ENCODE data around the gene C2CD3. TPM values are rescaled to one million over a fixed set of nuclear protein-coding genes. Genes with fewer than 3 reads are reported as not detected.
"Not testable (repeated sequence)": the region's sequence is repeated elsewhere in the genome, so short reads cannot be mapped to it uniquely, and the experiment has no call there.

Gene C2CD3
- total RNA-seq, 2 experiments from 2014 or later, result 30.8 to 32.2 TPM

DNA sequence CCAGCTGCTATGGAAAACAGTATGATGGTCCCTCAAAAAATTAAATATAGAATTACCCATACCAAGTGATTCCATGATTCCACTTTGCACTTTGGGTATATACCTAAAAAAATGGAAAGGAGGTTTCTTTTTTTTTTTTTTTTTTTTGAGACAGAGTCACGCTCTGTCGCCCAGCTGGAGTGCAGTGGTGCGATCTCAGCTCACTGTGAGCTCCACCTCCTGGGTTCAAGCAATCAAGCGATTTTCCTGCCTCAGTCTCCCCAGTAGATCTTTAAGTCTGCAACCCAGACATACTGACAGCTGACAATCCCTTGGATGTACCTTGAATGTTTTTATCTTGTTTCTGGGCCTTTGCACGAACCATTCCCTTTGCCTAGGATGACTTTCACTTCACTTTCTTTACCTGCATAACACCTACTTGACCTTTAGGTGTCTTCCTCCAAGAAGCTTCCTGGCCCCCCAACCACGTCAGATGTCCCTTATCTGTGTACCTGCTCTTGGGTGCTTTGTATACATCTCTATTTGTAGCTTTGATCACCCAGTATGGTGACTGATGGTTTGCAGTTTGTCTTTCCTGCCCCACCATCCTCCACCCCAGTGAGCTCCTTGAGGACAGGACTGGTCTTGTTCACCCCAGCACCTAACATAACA is 173.6 kb downstream of the C2CD3 start:
- CTCF ChIA-PET, result interaction anchor here (0.7 to 1.4 kb wide), 2 partner anchors 17 to 705 kb away, joined by 5 to 6 read pairs; no protein-coding TSS in a partner anchor
- DNase-seq, result no peak
- no peak overlapping the region for H3K27ac Mint-ChIP-seq
- POLR2A ChIA-PET, result interaction anchor here (0.8 to 10.1 kb wide), 3 partner anchors 16 to 24 kb away, joined by 3 to 185 read pairs (median 11); partner anchors contain the start of gene UCP2
- H3K36me3 Mint-ChIP-seq (ENCODE audit: low read depth), result peaks cover 16% of the 10 kb centered on the region
- H3K27me3 Mint-ChIP-seq, result no peaks in the 10 kb centered on the region
- peaks cover 66% of the 10 kb centered on the region for H3K4me1 Mint-ChIP-seq
- no peaks in the 10 kb centered on the region for H3K9me3 Mint-ChIP-seq
- H3K4me3 Mint-ChIP-seq, result no peak overlapping the region

DNA sequence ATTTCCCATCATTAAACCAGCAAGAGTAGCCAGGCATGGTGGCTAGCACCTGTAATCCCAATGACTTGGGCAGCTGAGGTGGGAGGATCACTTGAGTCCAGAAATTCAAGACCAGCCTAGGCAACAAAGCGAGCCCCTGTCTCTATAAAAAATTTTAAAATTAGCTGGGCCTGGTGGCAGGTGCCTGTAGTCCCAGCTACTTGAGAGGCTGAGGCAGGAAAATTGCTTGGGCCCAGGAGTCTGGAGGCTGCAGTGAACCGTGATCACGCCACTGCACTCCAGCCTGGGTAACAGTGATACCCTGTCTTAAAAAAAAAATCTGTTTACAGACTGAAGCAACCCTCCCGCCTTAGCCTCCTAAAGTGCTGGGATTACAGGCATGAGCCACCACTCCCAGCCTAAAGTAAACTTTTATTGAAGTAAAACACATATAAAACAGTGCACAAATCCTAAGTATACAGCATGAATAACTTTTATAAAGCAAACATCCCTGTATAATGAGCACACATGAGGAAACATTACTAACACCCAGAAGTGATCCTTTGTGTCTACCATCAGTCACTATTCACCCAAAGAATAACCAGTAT is 174.5 kb downstream of the C2CD3 start:
- Mint-ChIP-seq H3K36me3 (ENCODE audit: low read depth) (peaks cover 11% of the 10 kb centered on the region), H3K4me3 (peak overlapping the region; percentile 44), H3K4me1 (peaks cover 73% of the 10 kb centered on the region), H3K27me3 (no peaks in the 10 kb centered on the region), H3K27ac (peak overlapping the region; percentile 87), H3K9me3 (no peaks in the 10 kb centered on the region)
- ChIA-PET POLR2A (interaction anchor here (1.1 to 10.1 kb wide), 12 partner anchors 9 to 174 kb away, joined by 3 to 185 read pairs (median 12); partner anchors contain the start of genes C2CD3, UCP2 and UCP3), CTCF (interaction anchor here (2.0 to 2.5 kb wide), 2 partner anchors 9 to 16 kb away, joined by 13 to 17 read pairs; no protein-coding TSS in a partner anchor)
- no peak for DNase-seq

DNA sequence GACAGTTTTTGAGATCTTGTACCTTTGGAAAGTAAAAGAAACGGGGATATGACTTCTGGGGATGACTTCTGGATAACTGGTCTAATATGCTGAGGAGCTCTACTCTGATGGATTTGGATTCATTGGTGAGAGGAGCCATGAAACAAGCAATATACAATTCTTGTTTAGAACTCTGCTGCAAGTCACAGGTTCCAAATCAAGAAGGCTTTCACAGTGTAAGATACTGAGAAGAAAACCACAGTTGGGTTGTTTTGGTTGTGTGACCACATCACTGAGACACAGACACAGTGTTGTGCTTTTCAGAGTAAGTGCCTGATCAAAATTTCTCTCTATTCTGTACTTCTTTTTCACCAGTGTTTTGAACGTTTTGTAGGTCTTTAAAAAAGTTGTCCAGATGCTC is 175.1 kb downstream of the C2CD3 start:
- peak overlapping the region; percentile 44 for H3K4me3 Mint-ChIP-seq
- H3K27ac Mint-ChIP-seq, result peak overlapping the region; percentile 87
- no peaks in the 10 kb centered on the region for H3K27me3 Mint-ChIP-seq
- H3K36me3 Mint-ChIP-seq (ENCODE audit: low read depth), result peaks cover 7% of the 10 kb centered on the region
- peak; percentile 53 for DNase-seq
- POLR2A ChIA-PET, result interaction anchor here (1.1 to 10.1 kb wide), 15 partner anchors 9 to 174 kb away, joined by 3 to 185 read pairs (median 7); partner anchors contain the start of genes C2CD3, UCP2 and UCP3
- CTCF ChIA-PET, result interaction anchor here (1.8 to 2.5 kb wide), 3 partner anchors 9 to 16 kb away, joined by 10 to 17 read pairs (median 13); partner anchors contain the start of gene UCP2
- peaks cover 73% of the 10 kb centered on the region for H3K4me1 Mint-ChIP-seq
- H3K9me3 Mint-ChIP-seq, result no peaks in the 10 kb centered on the region

DNA sequence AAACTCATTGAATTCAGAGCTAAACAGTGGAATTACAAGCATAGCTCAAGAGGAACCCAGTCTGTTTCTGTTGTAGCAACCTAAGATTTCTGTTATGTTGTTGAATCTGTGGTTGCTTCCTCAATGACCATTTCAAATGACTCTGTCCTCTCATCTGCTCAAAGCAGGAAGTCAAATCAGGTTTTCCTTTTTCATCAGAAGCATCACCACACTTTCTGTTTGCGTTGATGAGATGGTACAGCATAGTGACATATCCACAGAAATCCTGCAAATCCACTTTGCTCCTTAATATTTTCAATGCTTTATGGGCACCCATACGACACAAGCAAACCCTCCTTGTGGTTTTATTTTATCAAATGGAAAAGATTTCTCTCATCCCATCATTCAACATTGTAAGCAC is 175.6 kb downstream of the C2CD3 start:
- Mint-ChIP-seq H3K4me1 (peaks cover 70% of the 10 kb centered on the region), H3K4me3 (peak overlapping the region; percentile 44), H3K27me3 (no peaks in the 10 kb centered on the region), H3K36me3 (ENCODE audit: low read depth) (peaks cover 7% of the 10 kb centered on the region), H3K27ac (peak overlapping the region; percentile 87), H3K9me3 (no peaks in the 10 kb centered on the region)
- DNase-seq, result no peak
- ChIA-PET POLR2A (interaction anchor here (0.6 to 10.1 kb wide), 17 partner anchors 8 to 175 kb away, joined by 3 to 185 read pairs (median 6); partner anchors contain the start of genes C2CD3, UCP2 and UCP3), CTCF (interaction anchor here (1.8 to 2.5 kb wide), 3 partner anchors 10 to 15 kb away, joined by 10 to 17 read pairs (median 13); partner anchors contain the start of gene UCP2)

DNA sequence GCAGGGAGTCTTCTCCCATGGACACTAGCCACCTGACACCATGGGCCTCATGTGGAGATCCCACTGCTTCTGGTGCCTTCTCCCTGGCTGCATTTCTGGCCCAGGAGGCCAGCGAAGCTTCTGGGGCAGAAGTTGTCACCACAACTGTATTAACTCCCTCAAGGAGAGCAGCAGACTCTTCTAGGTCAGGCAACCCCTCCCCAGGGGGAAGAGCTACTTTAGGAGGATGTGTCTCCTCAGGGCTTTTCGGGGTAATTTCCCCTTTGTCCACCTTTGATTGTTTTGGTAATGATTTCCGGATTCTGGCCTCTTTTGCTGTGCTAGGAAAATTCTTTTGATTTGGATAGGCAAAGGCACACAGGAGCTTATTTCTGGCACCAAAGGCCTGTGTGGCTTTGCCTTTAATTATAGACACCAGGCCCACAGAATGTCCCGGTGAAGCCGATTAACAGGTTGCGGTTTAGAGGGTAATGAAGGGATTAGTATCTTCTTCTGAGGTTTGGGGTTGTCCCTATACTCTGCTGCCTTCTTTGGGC is 179.3 kb downstream of the C2CD3 start:
- Mint-ChIP-seq H3K9me3 (no peaks in the 10 kb centered on the region), H3K4me3 (no peak overlapping the region), H3K27ac (peak overlapping the region; percentile 44), H3K36me3 (ENCODE audit: low read depth) (no peaks in the 10 kb centered on the region), H3K4me1 (peaks cover 43% of the 10 kb centered on the region), H3K27me3 (no peaks in the 10 kb centered on the region)
- ChIA-PET POLR2A (interaction anchor here (0.8 to 10.1 kb wide), 6 partner anchors 10 to 179 kb away, joined by 3 to 185 read pairs (median 4); partner anchors contain the start of genes C2CD3, PPME1 and UCP2), CTCF (interaction anchor here (1.5 to 2.1 kb wide), 3 partner anchors 11 to 28 kb away, joined by 5 to 7 read pairs (median 6); no protein-coding TSS in a partner anchor)
- no peak for DNase-seq

DNA sequence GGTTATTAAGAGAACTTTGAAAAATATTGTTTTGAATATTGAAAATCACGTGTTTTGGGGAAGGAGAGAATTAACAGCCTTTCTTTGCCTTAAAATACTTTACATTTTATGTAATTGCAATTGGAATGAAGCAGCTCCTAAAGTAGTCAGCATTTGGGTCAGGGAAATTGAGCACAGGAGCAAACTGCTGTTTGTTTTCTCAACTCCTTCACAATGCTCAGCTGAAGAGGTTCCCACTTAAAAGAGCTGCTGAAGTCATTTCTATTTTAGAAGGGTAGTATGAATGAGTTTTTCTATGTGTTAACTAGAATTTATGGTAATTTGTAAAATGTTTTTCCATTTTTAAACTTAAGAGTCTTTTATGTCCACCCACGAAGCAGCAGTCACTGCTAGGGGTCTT is 180.1 kb downstream of the C2CD3 start:
- no peak for DNase-seq
- Mint-ChIP-seq H3K4me1 (peaks cover 37% of the 10 kb centered on the region), H3K27me3 (no peaks in the 10 kb centered on the region), H3K36me3 (ENCODE audit: low read depth) (no peaks in the 10 kb centered on the region), H3K4me3 (no peak overlapping the region), H3K27ac (no peak overlapping the region), H3K9me3 (no peaks in the 10 kb centered on the region)
- POLR2A ChIA-PET, result interaction anchor here (10.1 kb wide), 1 partner anchor 9 kb away, joined by 185 read pairs; the partner anchor contains the start of gene UCP2
- CTCF ChIA-PET, result interaction anchor here (1.2 to 2.1 kb wide), 4 partner anchors 11 to 180 kb away, joined by 3 to 6 read pairs (median 5); partner anchors contain the start of genes C2CD3 and PPME1

DNA sequence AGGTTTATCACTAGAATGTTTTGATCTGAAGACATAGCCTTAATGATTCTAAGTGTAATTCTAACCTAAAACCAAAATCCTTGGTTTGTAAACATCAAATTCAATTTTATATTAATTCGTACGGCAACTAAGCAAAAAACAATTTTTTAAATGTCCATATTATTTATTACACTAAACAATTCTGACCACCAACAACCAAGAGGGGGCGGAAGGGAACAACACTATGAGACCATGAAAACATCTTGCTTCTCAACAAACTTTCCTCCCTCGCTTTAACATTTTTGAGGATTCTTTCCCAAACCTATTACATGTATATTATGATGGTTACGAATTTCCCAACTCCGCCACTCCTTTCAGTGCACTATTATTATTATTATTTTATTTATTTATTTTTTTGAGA is 181.6 kb downstream of the C2CD3 start:
- H3K4me3 Mint-ChIP-seq, result no peak overlapping the region
- no peak overlapping the region for H3K27ac Mint-ChIP-seq
- H3K27me3 Mint-ChIP-seq, result no peaks in the 10 kb centered on the region
- DNase-seq, result no peak
- H3K36me3 Mint-ChIP-seq (ENCODE audit: low read depth), result no peaks in the 10 kb centered on the region
- CTCF ChIA-PET, result no interaction called here
- peaks cover 35% of the 10 kb centered on the region for H3K4me1 Mint-ChIP-seq
- no peaks in the 10 kb centered on the region for H3K9me3 Mint-ChIP-seq
- POLR2A ChIA-PET, result no interaction called here

DNA sequence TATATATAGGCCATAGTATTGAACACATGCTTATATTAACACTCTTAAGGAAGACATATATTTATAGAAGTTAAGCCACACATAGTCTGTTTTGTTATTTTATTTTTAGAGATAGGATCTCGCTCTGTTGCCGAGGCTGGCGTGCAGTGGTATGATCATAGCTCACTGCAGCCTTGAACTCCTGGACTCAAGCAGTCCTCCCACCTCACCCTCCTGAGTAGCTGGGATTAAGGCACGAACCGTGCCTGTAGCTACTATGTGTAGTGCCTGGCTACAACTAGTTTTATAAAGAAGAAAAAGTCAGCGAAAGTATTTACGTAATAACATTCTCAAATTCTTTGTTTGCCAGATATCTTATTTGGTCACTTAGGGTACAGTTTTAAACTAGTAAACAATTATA is 182.6 kb downstream of the C2CD3 start:
- Mint-ChIP-seq H3K4me3 (no peak overlapping the region), H3K27me3 (no peaks in the 10 kb centered on the region), H3K36me3 (ENCODE audit: low read depth) (no peaks in the 10 kb centered on the region), H3K27ac (no peak overlapping the region), H3K4me1 (peaks cover 44% of the 10 kb centered on the region), H3K9me3 (no peaks in the 10 kb centered on the region)
- POLR2A ChIA-PET, result no interaction called here
- CTCF ChIA-PET, result no interaction called here
- no peak for DNase-seq

DNA sequence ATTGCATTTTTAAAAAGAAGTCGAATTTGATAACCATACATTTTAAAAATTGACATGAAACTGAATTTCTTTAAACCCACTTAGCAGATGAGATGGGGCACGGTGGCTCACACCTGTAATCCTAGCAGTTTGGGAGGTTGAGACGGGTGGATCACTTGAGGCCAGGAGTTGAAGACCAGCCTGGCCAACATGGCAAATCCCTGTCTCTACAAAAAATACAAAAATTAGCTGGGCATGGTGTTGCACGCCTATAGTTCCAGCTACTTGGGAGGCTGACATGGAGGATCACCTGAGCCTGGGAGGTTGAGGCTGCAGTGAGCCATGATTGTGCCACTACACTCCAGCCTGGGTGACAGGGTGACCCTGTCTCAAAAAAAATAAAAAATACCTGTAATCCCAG is 185.1 kb downstream of the C2CD3 start:
- CTCF ChIA-PET, DNase-seq, H3K9me3 Mint-ChIP-seq, H3K27me3 Mint-ChIP-seq, H3K4me3 Mint-ChIP-seq: not testable (repeated sequence)
- Mint-ChIP-seq H3K36me3 (ENCODE audit: low read depth) (peaks cover 22% of the 10 kb centered on the region), H3K27ac (peak overlapping the region; percentile 21), H3K4me1 (peaks cover 24% of the 10 kb centered on the region)
- POLR2A ChIA-PET, result interaction anchor here (0.7 to 12.3 kb wide), 2 partner anchors 9 to 16 kb away, joined by 4 to 264 read pairs; no protein-coding TSS in a partner anchor

DNA sequence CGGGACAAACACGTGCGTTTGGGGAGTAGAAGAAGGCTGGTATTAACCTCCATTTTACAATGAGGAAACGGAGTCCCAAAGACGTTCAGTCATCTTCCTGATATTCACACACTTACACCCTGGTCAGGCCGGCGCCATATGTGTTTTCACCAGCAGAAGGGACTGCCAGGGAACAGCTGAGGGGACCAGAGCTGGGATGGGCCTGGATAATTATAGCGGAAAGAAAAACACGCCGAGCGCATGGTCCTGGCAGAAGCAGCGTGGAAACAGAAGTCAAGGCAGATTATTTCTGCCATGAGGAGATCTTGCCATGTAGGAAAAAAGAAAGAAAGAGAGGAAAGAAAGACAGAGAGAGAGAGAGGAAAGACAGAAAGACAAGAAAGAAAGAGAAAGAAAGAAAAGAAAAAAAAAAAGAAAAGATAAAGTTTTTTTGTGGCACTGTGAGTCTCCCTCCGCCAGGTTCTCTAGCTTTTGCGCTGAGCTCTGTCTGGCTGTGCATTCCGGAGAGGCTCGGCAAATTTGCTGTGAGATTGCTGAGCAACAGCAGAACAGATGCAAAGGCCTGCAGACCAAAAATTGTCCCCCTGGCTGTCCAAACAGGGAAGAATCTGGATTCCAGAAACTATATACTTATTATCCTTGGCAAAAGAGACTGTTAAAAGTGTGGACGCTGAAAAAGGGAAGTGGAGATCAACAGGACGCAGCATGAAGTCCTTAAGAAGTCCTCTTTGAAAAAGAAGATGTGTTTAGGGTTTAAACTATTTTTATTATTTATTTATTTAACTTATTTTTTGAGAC is 186.9 kb downstream of the C2CD3 start:
- POLR2A ChIA-PET, result interaction anchor here (1.5 to 12.3 kb wide), 6 partner anchors 12 to 187 kb away, joined by 5 to 264 read pairs (median 70); partner anchors contain the start of genes C2CD3, PPME1 and UCP3
- CTCF ChIA-PET, result interaction anchor here (0.8 to 2.7 kb wide), 5 partner anchors 11 to 406 kb away, joined by 3 to 10 read pairs (median 3); no protein-coding TSS in a partner anchor

DNA sequence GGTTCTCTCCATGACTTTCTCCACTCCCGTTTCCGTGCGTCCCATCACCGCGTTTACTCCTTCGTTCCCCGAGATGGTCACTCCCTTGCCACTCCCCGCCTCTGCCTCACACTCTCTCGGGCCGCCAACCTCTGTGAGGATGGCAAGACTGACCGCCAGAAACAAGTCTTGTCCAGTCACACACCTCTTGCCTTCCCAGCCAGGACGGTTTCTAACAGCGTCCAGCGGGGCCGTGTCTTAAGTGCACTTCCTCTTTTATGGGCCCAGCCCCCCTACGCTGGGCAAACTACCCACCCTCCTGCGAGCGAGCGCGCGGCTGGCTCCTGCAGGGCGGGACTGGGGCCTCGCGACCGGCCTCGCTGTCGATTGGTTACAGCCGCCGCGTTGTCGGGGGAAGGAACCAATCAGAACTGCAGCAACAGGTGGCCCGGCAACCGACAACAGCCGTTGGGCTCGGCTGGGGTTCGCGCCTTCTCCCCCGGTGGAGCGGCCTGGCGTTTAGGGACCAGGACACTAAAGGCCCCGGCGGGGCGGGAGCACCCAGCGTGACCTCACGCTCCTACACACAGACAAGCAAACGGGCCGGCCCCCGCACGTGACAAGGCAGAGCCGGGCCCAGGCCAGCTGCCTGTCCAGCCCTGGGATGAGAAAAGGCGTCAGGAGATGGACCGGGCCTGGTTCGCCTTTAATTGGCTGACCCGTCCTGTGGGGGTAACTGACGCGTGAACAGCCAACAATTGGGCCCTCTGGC is 187.6 kb downstream of the C2CD3 start:
- peak; percentile 96 for DNase-seq
- peaks cover 47% of the 10 kb centered on the region for H3K36me3 Mint-ChIP-seq (ENCODE audit: low read depth)
- no peaks in the 10 kb centered on the region for H3K27me3 Mint-ChIP-seq
- peak overlapping the region; percentile 98 for H3K27ac Mint-ChIP-seq
- H3K4me1 Mint-ChIP-seq, result peaks cover 47% of the 10 kb centered on the region
- ChIA-PET POLR2A (interaction anchor here (0.7 to 12.3 kb wide), 15 partner anchors 13 to 510 kb away, joined by 3 to 264 read pairs (median 7); partner anchors contain the start of genes C2CD3, LIPT2, PPME1 and UCP3), CTCF (interaction anchor here (0.9 to 2.7 kb wide), 6 partner anchors 9 to 25 kb away, joined by 3 to 10 read pairs (median 4); no protein-coding TSS in a partner anchor)
- H3K9me3 Mint-ChIP-seq, result no peaks in the 10 kb centered on the region
- peak overlapping the region; percentile 96 for H3K4me3 Mint-ChIP-seq

More for the DNA sequence above, 186.9 kb downstream of the C2CD3 start:
- Mint-ChIP-seq H3K4me1 (peaks cover 39% of the 10 kb centered on the region), H3K9me3 (no peaks in the 10 kb centered on the region), H3K4me3 (peak overlapping the region; percentile 96), H3K27me3 (no peaks in the 10 kb centered on the region), H3K27ac (peak overlapping the region; percentile 98), H3K36me3 (ENCODE audit: low read depth) (peaks cover 40% of the 10 kb centered on the region)
- no peak for DNase-seq
